T-helper 22 cell (primary cell): Measurements from ENCODE around the gene IGLL1.
"Not testable (repeated sequence)": the region's sequence is repeated elsewhere in the genome, so short reads cannot be mapped to it uniquely, and the experiment has no call there.

Experiments
- DNase-seq: peaks from one replicate; pipeline ENCODE4 v3.0.0-alpha.2; 2020; ENCODE audit warnings: low read depth

The IGLL1 gene

DNA sequence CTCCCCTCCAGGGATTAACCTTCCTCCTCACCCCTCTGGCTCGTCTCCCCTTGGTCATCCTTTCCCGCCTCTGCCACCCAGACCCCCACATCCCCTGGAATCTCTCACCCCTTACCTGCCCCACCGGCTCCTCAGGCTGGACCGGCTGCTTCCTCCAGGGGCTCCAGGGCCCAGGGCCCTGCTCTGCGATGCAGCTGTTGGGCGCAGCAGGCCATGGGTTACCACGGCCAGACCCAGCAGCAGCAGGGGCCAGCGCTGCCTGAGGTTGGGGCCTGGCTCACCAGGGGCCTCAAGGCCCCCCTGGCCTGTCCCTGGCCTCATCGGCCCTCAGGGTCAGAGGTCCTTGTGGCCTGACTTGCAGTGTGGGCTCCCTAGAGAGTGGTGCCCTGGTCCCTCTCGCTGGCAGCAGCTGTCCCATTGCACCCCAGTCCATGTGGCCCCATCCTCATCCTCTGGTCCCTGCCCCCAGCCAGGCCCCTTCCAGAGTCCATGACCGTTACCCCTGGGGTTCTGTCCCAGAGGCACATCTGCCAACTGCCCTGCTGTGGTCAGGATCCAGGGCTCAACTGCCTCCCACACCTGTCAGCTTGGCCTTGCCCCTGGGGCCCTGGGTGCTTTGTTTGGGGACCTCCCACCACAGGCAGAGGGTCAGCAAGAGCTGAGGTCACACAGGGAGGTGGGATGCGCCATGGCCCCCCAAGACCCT, at the start of gene IGLL1:
TSS of gene IGLL1 (minus strand) at position 421 of the 706 bp plus-strand sequence. CDS start at position 321, 100 bp downstream.
- DNase-seq: no peak

DNA sequence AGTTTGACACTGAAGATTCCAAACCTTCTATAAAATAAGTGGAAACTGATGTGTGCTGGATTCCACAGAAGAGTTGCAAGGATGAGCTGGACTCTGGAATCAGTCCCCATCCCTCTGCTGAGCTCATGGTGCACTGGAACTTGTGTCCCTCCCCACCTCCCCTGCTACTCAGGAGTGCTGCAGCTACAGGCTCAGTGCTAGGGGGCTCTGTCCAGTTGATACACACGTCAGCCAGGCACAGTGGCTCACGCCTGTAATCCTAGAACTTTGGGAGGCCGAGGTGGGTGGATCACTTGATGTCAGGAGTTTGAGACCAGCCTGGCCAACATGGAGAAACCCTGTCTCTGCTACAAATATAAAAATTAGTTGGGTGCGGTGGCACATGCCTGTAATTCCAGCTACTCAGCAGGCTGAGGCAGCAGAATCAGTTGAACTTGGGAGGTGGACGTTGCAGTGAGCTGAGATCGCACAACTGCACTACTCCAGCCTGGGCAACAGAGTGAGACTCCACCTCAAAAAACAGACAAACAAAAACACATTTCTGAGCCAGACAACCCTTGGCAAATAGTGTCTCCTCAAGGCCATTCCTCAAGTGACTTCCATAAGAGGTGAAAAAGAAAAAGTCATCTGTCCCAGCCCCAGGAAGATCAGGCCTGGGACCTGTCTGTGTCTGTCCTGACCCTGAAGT, 48.1 kb upstream of the IGLL1 start:
- not testable (repeated sequence) for DNase-seq

DNA sequence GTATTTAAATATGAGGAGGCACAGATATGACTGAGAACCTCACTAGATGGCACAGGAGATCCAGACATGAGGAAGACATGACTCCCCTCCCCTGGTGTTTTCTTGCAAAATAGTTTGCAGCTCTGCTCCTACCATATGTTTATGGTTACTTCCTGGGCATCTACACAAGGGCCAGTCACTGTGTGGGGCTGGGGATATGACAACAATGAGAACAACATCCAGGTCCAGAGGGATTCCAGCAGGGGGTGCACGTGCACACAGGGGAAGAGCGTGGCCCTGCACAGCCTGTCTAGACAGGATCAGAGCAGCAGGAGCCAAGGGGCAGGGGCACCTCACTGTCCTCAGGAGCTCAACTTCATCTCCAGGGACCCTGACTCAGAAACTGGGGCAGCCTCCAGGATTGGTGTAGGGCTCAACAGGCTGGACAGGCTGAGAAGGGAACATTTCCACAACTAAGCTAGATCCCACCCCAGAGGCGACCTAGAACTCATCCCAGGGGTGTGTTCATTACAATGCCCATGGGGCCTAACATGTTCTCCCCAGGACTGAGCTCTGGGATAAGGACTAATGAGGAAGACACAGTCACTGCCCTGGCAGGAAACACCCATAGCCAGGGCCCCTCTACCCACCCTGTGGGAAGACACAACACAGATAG, 47.4 kb upstream of the IGLL1 start:
- DNase-seq: peak; percentile 10

GRCh38 chr22:23626286-23626975, 46.3 kb upstream of the IGLL1 start:
- no peak for DNase-seq

DNA sequence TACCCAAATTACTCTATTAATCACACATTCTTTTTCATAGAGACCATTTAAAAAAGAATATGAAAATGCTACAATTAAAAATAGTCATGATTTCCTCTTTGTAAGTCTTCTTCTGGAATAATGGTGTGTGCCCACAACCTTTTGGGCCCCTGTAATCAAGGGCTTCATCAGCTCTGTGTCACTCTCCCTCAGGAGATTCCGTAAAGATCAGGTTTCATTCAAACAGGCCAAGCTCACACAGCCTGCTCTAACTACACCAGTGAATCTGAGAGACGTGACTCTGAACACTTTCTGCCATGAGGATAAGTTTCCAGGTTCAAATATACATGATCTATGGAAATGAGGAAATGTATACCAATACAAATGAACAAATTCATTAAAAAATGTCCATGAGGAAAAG, 42.5 kb upstream of the IGLL1 start:
- no peak for DNase-seq

DNA sequence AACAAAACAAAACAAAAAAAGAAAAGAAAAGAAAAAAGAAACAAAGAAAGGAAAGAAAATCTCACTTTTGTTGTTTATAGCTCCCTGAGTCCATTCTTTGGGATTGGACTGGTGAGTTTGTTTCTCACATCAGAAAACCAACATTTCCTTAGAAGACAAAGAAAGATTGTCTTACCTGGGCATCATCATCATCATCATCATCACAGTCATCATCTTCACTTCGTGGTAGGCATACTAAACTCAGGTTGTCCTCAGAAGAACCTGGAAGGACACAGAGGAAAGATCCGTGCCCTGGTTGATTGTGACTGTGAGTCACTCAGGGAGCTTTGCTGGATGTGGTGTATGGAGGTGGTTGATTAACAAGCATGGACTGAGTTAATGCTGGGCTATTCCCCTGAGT, 41.8 kb upstream of the IGLL1 start:
- DNase-seq: not testable (repeated sequence)

- no peak for DNase-seq
These were observed 41.1 kb upstream of the IGLL1 start for GRCh38 chr22:23621082-23621780.

DNA sequence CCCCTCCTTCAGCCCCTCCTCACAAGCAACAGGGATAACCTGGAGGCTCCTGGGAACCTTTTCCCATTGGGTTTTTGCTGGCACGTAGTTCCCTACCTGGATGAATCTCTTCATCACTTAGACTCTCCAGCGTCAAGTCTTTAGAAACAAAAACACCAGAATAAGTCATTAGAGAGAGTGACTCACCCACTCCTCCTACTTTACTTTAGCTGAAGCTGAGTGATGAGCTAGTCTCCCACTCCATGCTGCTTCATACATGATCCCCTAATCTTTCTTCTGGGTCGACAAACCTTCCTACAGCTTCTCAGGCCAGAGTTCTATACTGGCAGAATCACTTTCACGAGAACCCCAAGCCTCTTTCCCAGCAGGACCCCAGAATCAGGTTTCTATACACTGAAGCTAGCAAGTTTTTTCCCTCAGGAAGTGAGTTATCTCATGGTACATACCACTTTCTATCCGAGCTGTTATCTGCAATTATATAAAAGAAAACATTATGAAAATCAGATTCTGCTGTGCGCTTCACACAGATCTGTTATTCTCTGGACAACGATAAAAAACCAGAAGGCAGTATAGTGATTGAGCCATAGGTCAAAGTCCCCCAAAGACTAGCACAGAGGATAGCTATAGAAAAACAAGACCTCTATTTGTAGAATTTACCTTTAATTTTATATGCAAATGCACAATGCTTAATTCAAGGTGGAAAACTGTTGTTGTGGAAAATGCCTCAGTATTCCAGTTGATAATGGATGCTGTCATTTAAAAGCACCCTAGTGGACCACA, 33.3 kb upstream of the IGLL1 start:
- DNase-seq: no peak

GRCh38 chr22:23609983-23610781, 30.1 kb upstream of the IGLL1 start:
- no peak for DNase-seq

DNA sequence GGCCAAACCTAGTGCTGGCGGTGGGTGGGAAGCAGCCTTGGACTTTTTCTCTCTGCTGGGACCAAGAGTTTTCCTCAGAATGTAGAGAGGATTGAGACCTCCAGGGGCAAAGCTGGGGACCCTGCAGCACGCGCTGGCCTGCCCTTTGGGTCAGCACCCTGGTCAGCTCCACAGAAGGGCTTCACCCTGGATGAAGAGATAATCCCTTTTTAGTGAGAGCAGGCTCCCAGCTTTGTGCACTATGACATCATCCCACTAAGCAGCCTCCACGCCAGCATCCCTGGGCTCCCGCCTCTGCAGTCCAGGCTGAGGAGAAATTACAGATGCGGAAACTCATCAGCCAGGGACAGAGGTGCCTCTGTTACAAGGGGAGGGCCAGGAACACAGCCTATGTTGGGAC, 28.5 kb upstream of the IGLL1 start:
- no peak for DNase-seq

GRCh38 chr22:23606204-23607131, 26.4 kb upstream of the IGLL1 start:
- DNase-seq: no peak

DNA sequence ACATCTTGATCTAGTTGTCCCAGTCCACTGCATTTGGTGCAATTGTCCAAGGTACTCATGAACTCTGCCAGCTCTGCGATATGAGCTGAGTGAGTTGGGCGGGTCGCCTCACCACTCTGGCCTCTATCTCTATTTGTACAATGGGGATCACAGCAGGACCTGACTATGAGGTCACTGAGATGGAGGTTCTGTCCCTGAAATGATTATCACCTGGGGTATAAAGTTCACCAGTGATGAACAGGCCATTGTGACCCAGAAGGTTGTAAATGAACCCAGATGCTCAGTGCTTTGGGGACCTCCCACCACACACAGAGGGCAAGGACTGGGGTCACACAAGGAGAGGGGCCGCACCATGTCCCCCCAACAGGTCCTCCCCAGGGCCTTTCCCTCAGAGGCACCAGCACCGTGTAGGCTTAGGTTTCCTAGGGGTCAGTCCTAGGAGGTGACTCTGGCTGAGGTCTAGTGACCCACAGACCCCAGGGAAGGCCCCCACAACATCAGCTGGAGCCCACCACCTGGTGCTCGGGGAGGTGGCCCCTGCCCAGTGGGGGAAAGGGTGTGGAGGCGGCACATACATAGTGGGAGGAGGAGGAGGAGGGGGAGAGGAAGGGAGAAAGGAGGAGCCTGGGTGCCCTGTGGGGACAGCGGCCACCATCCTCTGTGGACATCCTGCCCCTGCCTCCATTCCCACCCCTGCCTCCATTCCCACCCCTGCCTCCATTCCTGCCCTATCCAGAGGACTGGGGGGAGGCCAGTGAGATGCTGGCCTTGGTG, 25.0 kb upstream of the IGLL1 start:
- DNase-seq: no peak

DNA sequence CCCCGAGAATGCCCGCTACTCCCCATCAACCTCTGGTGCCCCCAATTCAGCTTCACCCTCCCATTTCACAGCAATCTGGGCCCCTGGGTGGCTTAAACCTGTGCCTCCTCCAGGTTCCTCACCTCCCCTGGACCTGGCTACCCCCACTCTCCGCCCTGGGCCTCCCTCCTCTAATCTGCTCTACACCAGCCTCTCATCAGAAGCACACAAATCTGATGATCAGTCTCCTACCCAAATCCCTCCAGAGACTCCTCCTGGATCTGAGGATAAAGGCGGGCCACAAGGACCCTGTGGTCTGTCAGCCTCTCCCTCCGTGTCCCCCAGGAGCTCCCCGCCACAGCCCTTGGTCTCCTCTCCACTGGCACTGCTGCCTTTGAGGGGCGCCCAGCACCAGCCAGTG, 23.2 kb upstream of the IGLL1 start:
- no peak for DNase-seq

DNA sequence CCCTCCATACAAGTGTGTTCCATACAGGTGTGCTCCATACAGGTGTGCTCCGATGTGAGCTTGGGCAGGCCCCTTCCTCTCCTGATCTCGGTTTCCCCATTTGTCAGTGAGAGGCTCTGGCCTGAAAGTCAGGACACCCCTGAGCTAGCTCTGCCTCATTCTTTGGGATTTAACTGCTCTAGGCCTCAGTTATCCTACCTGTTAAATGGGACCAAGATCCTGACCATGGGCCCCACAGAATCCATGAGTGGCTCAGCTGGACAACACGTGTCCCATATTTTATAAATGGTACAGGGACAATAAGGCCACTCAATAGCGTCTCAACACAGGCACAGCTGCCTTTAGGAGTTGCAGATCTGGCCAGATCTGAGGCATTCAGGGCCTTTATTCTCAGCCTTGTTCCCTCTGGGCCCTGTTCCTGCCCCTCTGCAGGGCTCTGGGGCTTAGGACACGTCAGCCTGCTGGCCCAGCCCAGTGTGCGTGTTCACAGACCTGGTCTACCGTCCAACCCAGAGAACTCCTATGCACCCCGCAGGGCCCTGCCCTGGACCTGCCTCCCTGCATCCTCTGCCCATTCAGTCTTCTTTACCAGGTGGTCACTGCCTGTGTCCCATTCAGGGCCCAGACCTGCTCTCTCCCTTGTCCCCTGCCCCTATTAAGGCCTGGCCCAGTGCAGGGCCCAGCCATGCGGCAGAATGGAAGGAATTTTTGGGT, 18.9 kb upstream of the IGLL1 start:
- no peak for DNase-seq

GRCh38 chr22:23597576-23598268, 17.6 kb upstream of the IGLL1 start:
- not testable (repeated sequence) for DNase-seq

GRCh38 chr22:23595904-23596303, 15.8 kb upstream of the IGLL1 start:
- not testable (repeated sequence) for DNase-seq

DNA sequence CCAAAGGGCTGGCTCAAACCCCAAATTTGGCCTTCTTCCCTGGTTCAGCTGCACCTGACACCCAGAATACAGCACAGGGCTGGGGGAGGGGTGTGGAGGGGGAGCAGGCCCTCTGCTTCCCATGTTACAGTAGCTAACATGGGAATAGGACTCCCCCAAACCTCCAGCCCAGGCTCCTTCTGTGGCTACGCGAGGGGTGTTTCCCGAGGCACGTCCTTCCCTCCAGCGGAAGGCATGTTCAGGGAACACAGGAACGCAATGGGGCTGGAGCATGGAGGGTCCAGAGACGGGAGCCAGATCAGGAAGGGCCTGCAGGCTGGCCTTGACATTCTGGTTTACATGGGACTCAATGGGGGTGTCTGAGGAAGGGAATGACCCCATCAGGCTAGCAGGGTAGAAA, 11.8 kb upstream of the IGLL1 start:
- DNase-seq: no peak
